HG03457 (cell line): ENCODE measurements around the gene NHS.
"Not testable (repeated sequence)": the region's sequence is repeated elsewhere in the genome, so short reads cannot be mapped to it uniquely, and the experiment has no call there.

Source experiments
- ATAC-seq: cut with Tn5 transposase; IDR thresholded peaks from one replicate; pipeline ENCODE4 v1.9.1; 2021; ENCODE audit warnings: moderate number of reproducible peaks; ENCODE audit not compliant: unreplicated experiment

NHS gene

DNA sequence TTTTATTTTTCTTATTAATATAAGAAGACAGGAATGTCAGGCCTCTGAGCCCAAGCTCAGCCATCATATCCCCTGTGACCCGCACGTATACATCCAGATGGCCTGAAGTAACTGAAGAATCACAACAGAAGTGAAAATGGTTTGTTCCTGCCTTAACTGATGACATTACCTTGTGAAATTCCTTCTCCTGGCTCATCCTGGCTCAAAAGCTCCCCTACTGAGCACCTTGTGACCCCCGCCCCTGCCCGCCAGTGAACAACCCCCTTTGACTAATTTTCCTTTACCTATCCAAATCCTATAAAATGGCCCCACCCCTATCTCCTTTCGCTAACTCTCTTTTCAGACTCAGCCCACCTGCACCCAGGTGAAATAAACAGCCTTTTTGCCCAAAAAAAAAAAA is 71.3 kb downstream of the NHS start:
- ATAC-seq: not testable (repeated sequence)

DNA sequence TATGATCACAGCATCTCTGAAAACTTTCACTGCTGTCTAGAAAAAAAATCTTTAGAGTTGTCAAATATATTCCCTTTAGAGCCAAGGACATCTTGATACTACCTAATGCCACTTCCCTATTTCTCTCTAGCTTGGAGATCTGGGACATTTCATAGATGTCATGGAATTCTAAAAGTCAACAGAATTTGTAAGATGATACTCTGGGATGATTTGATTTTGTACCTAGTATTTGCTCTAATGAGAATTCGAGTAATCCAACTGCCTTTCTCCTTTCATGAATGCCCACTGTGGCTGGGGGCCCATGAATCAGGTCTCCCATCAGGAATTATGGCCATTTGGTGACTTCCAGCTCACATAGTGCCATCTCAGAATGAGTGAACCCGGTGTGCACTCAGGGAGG is 73.2 kb downstream of the NHS start:
- ATAC-seq: no peak

DNA sequence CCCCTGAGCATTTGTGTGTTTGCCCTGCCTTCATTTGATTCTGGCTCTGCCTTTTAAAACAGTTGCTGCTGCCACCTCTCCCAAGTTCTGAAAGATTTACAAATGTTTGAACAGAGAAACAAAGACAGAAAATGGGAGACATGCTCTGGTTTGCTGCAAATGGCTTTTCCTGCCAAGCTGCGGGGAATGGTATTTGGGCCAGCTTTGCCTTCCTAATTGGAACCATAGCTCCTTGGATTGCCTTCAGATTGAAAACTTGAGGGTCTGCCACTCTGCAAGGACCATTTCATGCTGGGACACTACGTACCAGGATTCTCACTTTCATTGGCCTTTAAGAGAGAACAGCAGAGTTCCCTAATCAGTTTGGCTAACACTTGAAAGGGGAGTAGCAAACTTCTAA is 74.9 kb downstream of the NHS start:
- no peak for ATAC-seq

GRCh38 chrX:17453788-17454187 is 78.8 kb downstream of the NHS start:
- ATAC-seq: no peak

DNA sequence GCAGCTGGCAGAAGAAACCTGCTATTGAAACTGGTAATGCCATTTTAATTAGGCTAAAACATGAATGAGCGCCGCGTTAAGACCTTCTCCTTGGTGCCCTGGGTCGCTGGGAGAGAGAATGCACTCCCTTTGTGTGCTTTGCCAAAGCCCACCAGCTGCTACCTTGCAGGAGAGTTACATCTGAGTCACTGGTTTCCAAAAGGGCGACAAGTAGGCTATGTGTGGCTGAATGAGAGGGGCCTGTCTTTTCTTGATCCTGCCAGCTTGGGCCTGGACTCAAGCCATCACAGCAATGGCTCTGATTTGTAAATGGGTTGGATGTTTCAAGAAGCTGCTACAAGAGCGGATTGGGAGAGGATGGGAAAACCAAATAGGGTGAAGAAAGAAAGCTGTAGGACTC is 81.5 kb downstream of the NHS start:
- no peak for ATAC-seq

DNA sequence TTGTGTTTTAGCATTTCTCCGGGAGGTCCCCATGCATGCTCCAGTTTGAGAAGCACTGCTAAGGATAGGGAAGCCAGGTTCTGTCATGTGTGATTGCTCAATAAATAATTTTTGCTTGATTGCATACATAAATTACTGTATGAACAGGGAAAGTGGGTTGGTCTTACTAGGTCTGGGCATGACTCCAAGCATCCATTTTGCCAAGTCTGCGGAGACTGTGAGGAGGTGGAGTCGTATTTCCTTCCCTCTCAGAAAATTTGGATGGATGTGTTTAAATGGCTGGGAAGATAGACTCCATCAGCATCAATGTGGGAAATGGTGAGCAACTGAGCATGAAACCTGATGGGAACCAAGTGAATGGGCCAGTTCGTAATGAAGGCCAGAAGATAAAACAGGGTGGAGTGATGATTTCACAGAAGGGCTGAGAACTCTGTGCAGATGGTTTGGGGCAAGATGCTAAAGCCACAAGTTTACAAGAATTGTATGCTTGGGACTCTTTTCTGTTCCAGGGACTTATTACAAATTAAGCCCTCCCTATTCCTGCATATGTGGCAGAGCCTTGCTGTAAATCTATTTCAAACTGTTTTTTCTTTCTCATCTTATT is 84.1 kb downstream of the NHS start:
- no peak for ATAC-seq

DNA sequence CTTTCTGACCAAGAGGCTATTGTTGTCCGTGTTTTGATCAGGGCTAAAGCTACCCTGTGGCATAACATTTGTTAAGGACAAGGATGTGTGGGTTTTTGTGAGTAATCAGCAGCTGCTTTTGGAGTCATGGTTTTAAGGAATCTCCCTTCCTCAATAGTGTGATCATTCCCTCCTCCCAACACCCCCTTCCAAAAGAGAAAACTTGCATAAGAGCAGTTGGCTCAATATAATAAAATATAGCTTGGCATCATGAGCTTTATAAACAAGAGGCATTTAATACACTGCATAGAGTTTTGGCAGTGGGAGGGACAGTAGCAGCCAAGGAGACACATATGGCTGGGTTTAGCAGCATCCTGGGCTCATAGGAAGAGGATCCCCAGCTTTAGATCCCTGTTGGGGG is 84.7 kb downstream of the NHS start:
- ATAC-seq: no peak

DNA sequence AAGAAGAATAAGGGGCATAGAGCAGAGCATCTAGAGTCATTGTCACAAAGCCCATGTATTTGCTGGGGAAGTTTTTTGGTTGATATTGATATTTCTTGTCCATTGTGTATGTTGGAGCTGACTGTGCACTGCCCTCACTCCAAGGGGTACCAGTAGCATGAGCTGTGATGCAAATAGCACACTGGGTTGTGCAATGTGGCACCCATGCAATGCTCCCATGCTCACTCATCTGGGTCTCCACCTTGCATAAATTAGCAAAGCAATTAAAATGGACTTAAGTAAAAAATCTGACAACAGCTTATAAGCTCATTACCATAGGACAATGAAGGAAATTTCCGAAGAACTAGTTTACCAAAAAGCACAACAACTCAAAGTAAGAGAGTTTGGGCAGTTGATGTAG is 87.9 kb downstream of the NHS start:
- no peak for ATAC-seq

- no peak for ATAC-seq
Observed at GRCh38 chrX:17464194-17464593, 89.2 kb downstream of the NHS start.

DNA sequence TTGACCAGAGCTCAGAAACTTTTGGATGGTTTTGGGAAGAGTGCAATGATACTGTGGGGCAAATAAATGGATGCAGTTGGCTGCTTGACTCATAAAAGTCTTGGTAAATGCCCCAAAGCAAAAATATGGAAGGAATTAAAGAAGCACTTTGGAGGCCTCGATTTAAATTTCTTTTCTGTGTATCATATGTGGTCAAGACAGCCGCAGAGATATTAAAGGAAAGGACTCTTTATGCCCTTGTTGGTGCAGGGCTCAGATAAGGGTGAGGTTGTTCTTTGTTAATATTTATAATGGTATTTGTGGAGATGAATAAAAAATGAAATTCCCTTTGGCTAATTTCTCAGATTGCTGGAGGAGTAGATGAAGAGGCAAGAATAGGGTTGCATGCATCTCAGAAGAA is 90.2 kb downstream of the NHS start:
- ATAC-seq: no peak

DNA sequence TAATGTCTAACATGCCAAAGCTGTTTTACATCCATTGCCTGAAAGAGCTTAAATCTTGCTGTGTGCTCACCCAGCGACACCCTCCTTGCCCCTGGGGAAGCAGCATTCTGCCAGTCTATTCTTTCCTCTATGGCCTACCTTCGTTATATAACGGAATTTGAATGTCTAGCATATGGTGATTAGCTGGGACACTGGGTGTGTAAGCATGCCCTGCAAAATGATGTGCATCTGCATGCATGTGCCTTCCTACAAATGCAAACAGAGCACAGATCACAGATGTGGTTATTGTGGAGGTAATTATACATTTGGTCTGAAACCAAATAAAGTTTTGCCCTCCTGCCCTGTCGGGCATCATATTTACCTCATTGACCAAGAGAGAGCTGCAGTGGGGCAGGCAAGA is 90.8 kb downstream of the NHS start:
- no peak for ATAC-seq

DNA sequence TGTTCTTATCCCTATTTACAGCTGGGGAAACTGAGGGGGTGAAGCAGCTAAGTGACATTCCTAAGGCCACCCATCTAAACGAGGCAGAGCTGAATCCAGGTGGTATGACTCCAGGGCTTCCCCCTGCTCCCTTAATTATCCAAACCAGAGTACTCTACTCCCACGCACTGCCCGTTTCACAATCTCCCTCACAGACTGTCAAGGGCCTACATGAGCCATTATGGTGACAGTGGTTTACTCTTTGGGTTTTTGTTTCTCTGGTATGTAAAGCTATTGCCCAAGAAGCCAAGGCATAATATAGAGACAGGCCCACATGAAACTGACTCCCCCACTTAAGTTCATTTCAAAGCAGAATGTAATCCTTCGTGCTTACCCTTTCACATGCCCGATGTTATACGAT is 95.1 kb downstream of the NHS start:
- ATAC-seq: no peak

DNA sequence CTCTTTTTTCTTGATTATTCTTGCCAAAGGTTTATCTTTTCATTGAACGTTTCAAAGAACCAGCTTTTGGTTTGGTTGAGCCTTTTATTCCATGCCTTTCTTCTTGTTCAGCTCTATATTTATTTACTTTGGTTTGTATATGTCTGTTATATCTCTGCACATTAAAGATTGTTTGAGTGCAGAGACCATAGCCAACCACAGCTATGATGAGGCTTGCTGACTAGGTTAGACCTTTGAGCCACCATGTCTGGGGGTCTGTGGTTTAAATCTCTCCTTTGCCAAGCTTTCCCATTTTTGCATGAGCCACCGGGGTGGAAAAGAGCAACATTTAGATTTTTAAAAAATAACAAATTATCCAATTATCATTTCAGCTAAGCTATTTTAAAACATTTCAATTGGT is 96.1 kb downstream of the NHS start:
- ATAC-seq: no peak

GRCh38 chrX:17471861-17472260 is 96.9 kb downstream of the NHS start:
- ATAC-seq: no peak

GRCh38 chrX:17472424-17472823 is 97.4 kb downstream of the NHS start:
- no peak for ATAC-seq

GRCh38 chrX:17473021-17473420 is 98.0 kb downstream of the NHS start:
- no peak for ATAC-seq

DNA sequence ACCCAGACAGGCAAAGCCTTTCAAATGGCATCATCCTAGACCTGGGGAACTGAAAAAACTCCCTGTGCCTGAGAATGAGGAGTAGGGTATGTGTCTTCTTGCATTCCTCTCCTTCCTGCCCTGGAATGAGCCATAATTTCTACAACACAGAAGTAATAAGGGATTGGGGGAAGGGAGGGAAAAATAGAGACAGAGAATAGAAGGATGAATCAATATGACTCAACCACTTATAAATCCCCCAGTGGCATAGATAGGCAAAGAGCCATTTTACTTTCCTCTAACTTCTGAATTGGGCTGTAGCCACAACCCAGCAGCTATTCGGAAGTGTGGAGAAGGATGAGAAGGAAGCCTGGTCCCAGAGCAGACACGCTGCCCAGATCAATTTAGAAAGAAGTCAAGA is 99.9 kb downstream of the NHS start:
- no peak for ATAC-seq

DNA sequence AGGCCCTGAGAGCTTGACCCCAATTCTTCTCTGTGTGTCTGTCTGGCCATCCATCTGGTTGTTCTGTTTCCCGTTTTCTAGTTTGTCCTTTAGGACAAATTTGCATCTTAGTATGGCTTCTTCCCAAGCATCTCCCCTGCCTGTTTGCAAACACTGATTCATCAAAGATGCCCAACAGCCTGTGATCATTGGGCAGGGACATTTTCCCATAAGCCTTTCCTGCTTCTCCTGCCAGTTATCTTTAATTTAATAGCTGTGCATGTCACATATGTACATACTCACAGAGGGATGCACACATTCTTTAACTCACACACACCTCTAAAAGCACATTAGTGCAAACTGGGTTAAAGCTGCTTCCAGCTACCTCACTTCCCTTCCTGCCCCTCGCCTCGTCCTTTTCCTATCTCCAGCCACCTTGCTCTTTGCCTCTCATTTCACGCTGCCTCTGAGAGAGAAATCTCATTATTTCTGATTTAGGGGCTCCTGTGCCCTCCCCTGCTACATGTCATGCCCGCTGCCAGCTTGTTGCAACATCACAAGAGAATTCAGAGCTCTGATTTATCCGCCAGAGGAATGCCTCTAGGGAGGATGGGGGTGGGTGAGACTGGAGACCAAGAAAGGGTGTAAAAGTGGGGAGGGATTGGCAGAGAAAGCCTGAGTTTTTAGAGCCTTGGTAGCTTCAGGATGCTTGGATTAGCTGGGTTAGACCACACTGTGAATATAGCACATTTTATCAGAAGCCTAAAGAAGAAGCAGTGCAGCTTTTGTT is 100.6 kb downstream of the NHS start:
- ATAC-seq: no peak

DNA sequence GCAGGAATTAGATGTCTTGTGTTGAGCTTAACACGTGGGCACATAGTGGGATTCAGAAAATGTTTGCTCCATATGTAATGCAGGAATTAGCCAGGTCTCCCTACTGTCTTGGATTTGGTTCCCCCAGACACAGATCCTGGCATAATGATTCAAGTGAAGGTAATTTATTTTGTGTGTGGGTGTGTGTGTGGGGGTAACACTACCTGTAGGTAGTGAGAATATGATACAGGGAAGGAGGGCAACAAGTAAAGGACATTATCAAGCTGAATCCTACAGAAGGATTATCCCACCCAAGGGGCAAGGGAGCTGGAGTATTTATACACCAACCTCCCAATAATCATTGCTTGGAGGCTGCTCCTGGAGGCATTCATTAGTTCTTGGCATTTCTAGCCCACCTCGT is 101.4 kb downstream of the NHS start:
- no peak for ATAC-seq

DNA sequence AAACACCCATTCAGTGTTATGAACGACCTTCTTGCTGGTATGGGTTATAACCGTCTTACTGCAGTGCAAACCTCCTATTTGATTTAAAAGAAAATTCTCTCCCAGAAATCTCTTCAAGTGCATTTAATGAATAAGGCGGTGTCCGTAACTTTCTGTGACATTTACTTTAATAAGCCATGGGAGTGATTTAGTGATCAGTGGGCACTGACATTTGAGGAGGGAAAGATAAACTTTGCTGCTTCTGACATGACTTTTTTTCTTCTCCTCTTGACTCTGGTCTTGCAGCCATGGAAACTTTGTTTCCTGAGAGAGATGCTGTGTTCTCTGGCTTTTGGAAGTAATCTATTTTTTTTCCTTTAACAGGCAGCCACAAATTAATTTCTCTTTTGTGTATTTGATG is 106.1 kb downstream of the NHS start:
- ATAC-seq: no peak

GRCh38 chrX:17484592-17484991 is 109.6 kb downstream of the NHS start:
- ATAC-seq: no peak

DNA sequence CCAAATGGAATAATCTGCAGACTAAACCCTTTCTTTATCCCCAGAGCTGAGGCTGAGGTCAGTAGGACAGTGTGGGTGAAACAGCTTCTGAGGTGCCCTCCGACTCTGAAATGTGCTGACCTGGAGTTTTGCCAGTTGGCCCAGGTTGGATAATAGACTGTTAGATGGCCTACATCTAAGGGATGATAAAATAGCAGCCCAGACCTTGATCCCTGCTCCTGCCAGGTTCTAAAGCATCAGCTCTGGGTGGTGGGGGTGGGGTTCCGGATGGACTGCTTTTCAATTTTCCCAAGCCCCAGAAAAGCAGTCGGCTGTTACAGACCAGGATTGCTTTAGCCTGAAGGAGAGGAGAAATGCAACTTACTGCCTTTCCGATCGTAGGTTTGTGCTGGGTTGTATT is 110.4 kb downstream of the NHS start:
- ATAC-seq: no peak

DNA sequence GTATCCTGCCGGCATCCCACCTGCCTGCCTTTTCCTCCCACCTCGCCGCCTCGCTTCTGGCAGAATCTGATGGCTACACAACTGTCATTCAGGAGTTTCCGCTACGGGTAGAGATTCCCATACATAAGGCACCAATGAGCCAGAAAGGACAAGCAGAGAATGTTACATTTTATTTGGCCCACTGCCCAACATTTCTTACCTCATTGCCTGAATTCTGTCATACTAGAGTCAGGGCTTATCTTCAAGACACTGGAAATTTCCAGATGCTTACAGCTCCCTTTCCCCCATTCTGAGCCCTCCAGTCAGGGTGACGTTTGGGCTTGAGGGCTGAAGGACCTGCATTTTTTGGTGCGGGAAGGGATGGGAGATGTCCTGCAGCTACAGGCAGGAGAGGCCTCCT is 113.0 kb downstream of the NHS start:
- ATAC-seq: no peak
